GM10266 (cell line): ENCODE data around the gene MTERF2.
A peak's percentile ranks its signal among the peaks of the same experiment; 100 is the strongest.

Experiments used
- DNase-seq: peaks from one replicate; pipeline ENCODE4 v3.0.0; 2012; ENCODE audit errors: extremely low spot score
- CTCF ChIP-seq: IDR thresholded peaks from 2 replicates; pipeline ENCODE4 v1.5.1; 2012; ENCODE audit warnings: mild to moderate bottlenecking, low read depth; ENCODE audit not compliant: control insufficient read depth, insufficient read depth; ENCODE audit errors: missing control alignments

MTERF2 gene

DNA sequence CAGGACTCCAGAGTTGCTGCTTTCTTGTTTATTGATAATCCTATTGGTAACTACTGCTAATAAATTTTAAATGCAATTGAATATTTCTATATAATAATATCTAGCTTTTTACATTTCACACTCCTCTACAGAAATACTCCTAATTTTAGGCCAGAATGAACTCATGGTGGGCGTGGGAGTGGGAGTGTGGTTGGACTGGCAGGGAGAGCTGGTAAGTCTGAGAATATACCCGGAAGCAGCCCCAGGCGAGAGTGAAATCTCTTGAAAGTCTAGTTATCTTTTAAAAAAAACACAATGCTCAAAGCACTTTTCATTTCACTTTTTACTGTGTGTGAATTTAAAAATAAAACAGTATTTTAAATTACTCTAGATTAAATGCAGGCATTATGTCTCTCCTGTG, 26.5 kb downstream of the MTERF2 start:
- DNase-seq, result no peak
- TF ChIP-seq CTCF, result no peak

GRCh38 chr12:106957583-106957982, 29.4 kb downstream of the MTERF2 start:
- no peak for TF ChIP-seq CTCF
- no peak for DNase-seq

- peak; percentile 29 for TF ChIP-seq CTCF
- peak; percentile 76 for DNase-seq
These were observed 30.8 kb downstream of the MTERF2 start for GRCh38 chr12:106956048-106956578.

DNA sequence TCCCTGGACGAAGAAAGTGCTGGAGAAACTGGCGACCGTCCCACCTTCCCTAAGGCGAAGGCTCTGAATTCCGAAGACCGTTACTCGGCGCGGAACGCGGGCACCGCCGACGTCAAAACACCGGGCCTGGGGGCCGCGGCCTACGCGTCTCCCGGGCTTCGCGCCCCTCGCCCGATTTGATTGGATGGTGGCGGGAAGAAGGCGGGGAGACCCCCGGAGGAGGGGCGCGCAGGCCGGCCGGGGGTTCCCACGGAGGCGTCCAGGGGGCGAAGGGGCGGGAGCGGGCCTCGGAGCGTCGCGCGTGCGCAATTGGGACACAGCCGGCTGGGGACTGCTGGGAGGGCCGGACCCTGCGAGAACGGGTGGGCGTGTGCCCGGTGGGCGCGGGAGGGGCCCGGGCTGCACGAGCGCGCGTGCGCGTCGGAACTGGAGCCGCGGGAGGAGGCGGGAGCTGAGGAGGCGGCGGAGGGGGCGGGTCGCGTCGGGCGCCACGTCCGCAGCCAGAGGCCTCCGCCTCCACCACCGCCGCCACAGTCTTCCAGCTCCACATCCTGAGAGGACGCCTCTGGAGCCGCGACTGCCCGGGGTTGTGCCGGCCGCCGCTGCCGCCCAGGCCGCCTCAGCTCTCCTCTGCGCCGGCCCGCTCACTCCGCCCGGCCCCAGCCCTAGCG, 31.4 kb downstream of the MTERF2 start, which contains the start of gene TMEM263:
TSS of gene TMEM263 (plus strand) at position 531 of the 671 bp plus-strand sequence. CDS start 11,210 bp downstream, outside the sequence.
- peak; percentile 98 for DNase-seq
- no peak for TF ChIP-seq CTCF

DNA sequence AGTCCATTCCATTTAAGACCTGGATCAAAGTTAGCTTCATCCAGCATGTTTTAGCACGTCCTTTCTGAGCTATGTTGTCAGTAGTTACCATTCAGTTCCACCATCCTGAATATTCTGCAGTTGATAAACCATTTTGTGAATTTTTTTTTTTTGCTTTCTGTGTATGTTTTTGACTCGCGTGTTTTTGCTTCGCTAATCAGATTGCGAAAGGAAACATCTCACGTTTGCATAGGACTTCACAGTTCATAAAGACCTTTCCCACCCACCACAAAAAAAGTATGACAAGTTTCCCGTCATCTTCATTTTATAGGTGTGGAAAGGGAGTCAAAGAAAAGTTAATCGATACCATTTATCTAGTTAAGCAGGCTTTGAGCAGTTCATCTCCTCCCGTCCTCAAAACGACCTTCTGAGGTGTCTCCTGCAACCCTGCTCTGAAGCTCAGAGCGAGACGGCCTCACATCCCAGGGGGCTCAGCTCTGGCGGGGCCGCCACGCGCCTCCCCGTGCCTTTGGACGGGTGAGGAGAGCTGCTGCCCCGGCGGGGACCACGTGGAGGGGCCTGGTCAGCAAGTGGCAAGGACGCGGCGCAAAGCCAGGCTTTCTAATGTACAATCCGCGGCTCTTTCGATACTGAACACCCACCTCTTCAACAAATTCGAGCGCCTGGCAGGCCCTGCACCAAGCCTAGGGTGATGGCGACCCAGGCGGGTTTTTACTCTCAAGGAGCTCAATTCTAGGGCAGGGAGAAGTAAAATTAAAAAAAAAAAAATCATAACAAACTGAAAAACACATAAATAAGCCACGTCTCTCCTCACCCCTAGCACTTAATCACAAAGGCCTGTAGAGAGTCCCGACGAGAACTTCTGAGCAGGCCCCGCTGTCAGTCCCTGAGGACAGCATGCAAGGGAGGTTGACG, 32.2 kb downstream of the MTERF2 start:
- no peak for DNase-seq
- TF ChIP-seq CTCF, result no peak

DNA sequence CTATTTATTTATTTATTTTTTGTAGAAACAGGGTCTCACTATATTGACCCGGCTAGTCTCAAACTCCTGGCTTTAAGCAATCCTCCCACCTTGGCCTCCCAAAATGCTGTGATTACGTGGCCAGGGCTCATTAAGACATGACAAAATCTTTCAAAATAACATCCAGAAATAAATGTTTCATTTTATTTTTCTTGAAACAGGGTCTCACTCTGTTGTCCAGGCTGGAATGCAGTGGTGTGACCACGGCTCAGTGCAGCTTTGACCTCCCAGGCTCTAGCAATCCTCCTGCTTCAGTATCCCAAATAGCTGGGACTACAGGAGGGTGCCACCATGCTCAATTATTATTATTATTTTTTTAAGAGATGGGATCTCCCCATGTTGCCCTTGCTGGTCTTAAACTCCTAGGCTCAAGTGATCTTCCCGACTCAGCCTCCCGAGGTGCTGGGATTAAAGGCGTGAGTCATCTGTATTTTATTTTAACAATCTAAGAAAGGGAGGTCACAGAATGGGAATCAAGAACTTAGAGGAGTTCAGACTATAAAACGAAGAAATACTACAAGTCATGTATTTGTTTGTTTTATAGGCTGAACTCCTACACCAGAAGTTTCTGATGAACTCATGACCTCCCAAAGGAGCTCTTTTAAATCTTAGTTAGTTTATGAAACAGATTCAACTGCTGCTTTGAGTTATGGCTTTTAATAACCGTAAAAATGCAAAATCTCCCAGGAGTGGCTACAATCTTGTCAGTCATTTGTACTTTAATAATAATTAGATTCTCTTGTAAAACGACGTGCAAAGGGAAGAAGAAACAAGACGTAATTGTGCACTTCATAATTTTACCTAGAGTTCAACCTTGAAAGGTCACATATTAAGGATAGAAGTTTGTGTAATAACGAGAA, 33.3 kb downstream of the MTERF2 start:
- no peak for TF ChIP-seq CTCF
- no peak for DNase-seq
